Thyroid gland (tissue), 4 donors: ENCODE measurements around the gene PMIS2. TPM values are rescaled to one million over a fixed set of nuclear protein-coding genes. Genes with fewer than 3 reads are reported as not detected.

Source experiments
- DNase-seq, 2 donors: peaks; one replicate each; pipeline ENCODE4 v3.0.0-alpha.2; 2019
- H3K27ac ChIP-seq, 3 donors: fragments of 200-600 bp; sonication (generic); 1 replicate in 2 of 3; 2 replicates in 1 of 3; pipeline ENCODE4 v1.5.1; 2016 to 2019; ENCODE audit warnings: mild to moderate bottlenecking in 1 of 3, moderate library complexity in 1 of 3
- H3K27me3 ChIP-seq: fragments of 200-600 bp; sonication (generic); one replicate; pipeline ENCODE4 v1.5.1; 2019
- H3K36me3 ChIP-seq, 2 donors: fragments of 200-600 bp; sonication (generic); one replicate each; pipeline ENCODE4 v1.5.1; 2016 to 2019
- H3K4me1 ChIP-seq, 2 donors: fragments of 200-600 bp; sonication (generic); one replicate each; pipeline ENCODE4 v1.5.1; 2017 to 2019
- H3K4me3 ChIP-seq, 3 donors: fragments of 200-600 bp; sonication (generic); replicated peaks in 1 of 3; 1 replicate in 2 of 3; 2 replicates in 1 of 3; pipeline ENCODE4 v1.5.1; 2016; ENCODE audit warnings: mild to moderate bottlenecking in 1 of 3
- H3K9me3 ChIP-seq: fragments of 200-600 bp; sonication (generic); one replicate; pipeline ENCODE4 v1.5.1; 2017
- POLR2A ChIP-seq, 2 donors: fragments of 450-650 bp; IDR thresholded peaks; one replicate each; pipeline ENCODE4 v1.6.1; 2017; ENCODE audit warnings: antibody characterized with exemption in 2 of 2, mild to moderate bottlenecking in 2 of 2, moderate library complexity in 1 of 2
- WGBS, 2 donors: methylation state at CpG; one replicate each; pipeline ENCODE4 v1.1.5; 2017; 5-methylcytosine and 5-hydroxymethylcytosine counted together
- intact Hi-C: fragments of 100-400 bp; cut with DNase I; formaldehyde crosslinking; loops from one replicate; pipeline ENCODE4 v1.15.1; 2023
- total RNA-seq, 4 donors: library from RNA; depleted of rRNA; stranded (reverse); fragments of >200 nt; gene quantifications; one replicate each; pipeline ENCODE4 v1.2.3, GENCODE V29; 2016
- TF ChIP-seq, protein P1 (sequence below), 6 experiments: fragments of 200-600 bp in 3 of 6; fragments of 450-650 bp in 3 of 6; sonication (generic) in 3 of 6; IDR thresholded peaks; one replicate each; pipeline ENCODE4 v1.5.1; 2016 to 2019; ENCODE audit warnings: antibody characterized with exemption in 6 of 6, mild to moderate bottlenecking in 2 of 6, inconsistent platforms in 1 of 6, moderate library complexity in 1 of 6

Gene PMIS2
- total RNA-seq, 4 donors from 2014 or later = not detected

- no peaks in the 10 kb centered on the region for H3K9me3 ChIP-seq
- H3K4me3 ChIP-seq = no peak overlapping the region
- intact Hi-C loops = no loop called here
- H3K36me3 ChIP-seq = no peaks in the 10 kb centered on the region
- no peak overlapping the region for H3K27ac ChIP-seq
- DNase-seq = no peak
- H3K4me1 ChIP-seq = peaks cover 13 to 53% of the 10 kb centered on the region in 2 donors
- TF ChIP-seq, protein P1, sequence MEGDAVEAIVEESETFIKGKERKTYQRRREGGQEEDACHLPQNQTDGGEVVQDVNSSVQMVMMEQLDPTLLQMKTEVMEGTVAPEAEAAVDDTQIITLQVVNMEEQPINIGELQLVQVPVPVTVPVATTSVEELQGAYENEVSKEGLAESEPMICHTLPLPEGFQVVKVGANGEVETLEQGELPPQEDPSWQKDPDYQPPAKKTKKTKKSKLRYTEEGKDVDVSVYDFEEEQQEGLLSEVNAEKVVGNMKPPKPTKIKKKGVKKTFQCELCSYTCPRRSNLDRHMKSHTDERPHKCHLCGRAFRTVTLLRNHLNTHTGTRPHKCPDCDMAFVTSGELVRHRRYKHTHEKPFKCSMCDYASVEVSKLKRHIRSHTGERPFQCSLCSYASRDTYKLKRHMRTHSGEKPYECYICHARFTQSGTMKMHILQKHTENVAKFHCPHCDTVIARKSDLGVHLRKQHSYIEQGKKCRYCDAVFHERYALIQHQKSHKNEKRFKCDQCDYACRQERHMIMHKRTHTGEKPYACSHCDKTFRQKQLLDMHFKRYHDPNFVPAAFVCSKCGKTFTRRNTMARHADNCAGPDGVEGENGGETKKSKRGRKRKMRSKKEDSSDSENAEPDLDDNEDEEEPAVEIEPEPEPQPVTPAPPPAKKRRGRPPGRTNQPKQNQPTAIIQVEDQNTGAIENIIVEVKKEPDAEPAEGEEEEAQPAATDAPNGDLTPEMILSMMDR (IDR thresholded peaks at IDR 0.05) = no peak
- TF ChIP-seq POLR2A (IDR thresholded peaks at IDR 0.05) = no peak
- peaks cover 7% of the 10 kb centered on the region for H3K27me3 ChIP-seq
- WGBS, 2 donors = 86% methylated on average over 9 of the region's 9 CpGs
Observed at GRCh38 chr19:35556025-35556590, 29.9 kb upstream of the PMIS2 start.

GRCh38 chr19:35556846-35557538 lies 29.0 kb upstream of the PMIS2 start:
- Histone ChIP-seq H3K27me3 (peaks cover 7% of the 10 kb centered on the region), H3K4me3 (no peak overlapping the region)
- WGBS, 2 donors = 86 to 92% methylated on average over 15 to 16 of the region's 16 CpGs

DNA sequence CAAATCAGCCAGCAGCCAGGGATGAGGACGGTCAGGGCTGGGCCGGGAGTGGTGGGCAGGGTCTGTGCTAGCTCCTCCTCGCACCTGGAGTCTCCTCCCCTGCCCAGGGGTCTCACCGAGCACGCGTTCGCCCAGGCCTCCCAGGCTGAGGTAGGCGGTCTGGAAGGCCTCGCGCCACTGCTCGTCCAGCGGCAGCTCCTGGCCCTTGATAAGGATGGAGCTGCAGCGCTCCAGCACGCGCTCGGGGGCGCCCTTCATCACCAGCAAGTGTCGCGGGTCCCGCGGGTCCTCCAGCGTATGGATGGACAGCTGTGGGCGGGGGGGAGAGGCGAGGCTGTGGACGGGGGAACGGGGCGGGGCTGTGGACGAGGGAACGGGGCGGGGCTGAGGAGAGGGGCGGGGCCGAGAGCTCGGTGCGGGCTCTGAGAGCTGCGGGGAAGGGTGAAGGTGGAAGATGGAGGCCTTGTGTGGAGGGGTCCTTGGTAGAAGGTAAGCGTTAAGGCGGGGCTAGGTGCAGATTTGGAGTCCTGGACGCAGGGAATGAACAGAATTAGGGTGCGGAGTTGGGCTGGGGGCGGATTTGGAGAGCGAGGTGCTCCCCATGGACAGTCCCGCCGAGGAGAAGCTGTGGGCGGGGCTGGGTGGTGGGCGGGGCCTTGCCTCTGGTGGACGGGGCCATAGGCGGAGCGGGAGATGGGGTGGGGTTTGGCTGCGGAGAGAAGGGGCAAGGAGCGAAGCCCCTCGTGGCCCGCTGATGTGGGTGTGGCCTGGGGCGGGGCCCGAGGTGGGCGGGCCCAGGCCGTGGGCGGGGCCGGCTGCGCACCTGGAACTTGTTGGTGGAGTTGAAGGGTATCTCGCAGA lies 28.2 kb upstream of the PMIS2 start:
- no peak overlapping the region for H3K27ac ChIP-seq
- 7 to 10% methylated on average over 37 to 49 of the region's 60 CpGs for WGBS, 2 donors
- H3K36me3 ChIP-seq = no peaks in the 10 kb centered on the region
- peak; percentile 62 to 75 for DNase-seq
- H3K9me3 ChIP-seq = no peaks in the 10 kb centered on the region
- peaks cover 6 to 38% of the 10 kb centered on the region in 2 donors for H3K4me1 ChIP-seq
- no peak for TF ChIP-seq POLR2A (IDR thresholded peaks at IDR 0.05)
- TF ChIP-seq, protein P1 (IDR thresholded peaks at IDR 0.05) = no peak
- peak overlapping the region in 1 of 3 donors; percentile 11 for H3K4me3 ChIP-seq
- peaks cover 7% of the 10 kb centered on the region for H3K27me3 ChIP-seq
- intact Hi-C loops = no loop called here

More at GRCh38 chr19:35556846-35557538, 29.0 kb upstream of the PMIS2 start:
- intact Hi-C loops = no loop called here
- TF ChIP-seq POLR2A (IDR thresholded peaks at IDR 0.05) = no peak
- TF ChIP-seq, protein P1 (IDR thresholded peaks at IDR 0.05) = no peak
- H3K9me3 ChIP-seq = no peaks in the 10 kb centered on the region
- no peak overlapping the region for H3K27ac ChIP-seq
- no peak for DNase-seq
- H3K4me1 ChIP-seq = peaks cover 6 to 45% of the 10 kb centered on the region in 2 donors
- no peaks in the 10 kb centered on the region for H3K36me3 ChIP-seq

DNA sequence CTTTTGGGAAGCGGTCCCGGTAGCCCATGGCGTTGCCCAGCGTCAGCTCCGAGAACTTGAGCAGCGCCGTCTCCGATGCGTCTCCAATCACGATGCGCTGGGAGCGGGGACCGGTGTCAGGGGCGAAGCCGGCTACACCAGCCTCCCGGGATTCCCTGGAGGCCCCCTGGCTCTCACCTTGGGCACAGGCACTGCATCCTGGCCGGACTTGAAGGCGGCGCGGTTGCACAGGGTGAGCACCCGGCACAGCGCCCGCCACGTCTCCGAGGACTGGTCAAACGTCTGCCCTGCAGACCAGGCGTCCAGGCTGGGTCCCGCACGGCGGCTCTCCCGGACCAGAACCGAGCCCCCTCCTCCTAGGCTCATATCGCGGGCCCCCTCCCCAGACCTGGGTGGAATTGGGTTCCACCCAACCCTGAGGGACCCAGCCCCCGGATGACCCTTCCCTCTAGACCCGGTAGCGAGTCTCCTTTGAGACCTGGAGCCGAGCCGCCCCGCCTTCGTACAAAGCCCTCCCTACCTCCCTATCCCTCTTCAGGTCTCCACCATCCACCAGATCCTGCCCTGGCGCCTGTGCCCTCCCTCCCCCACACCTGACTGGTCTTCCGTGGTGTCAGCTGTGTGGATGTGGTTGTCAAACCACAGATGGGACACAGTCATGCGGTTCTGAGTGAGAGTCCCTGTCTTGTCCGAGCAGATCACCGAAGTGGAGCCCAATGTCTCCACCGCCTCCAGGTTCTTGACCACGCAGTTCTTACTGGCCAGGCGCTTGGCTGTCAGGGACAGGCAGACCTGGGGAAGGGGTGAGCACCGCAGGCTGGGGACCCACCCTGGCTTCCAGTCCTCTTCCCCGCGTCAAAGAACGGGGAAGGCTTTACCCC lies 27.3 kb upstream of the PMIS2 start:
- H3K4me1 ChIP-seq = peaks cover 6 to 34% of the 10 kb centered on the region in 2 donors
- 53 to 66% methylated on average over 18 to 26 of the region's 53 CpGs for WGBS, 2 donors
- intact Hi-C loops = no loop called here
- peak overlapping the region in 1 of 3 donors; percentile 11 for H3K4me3 ChIP-seq
- peaks cover 7% of the 10 kb centered on the region for H3K27me3 ChIP-seq
- DNase-seq = no peak
- no peaks in the 10 kb centered on the region for H3K9me3 ChIP-seq
- TF ChIP-seq, protein P1 (IDR thresholded peaks at IDR 0.05) = no peak
- no peak for TF ChIP-seq POLR2A (IDR thresholded peaks at IDR 0.05)
- H3K27ac ChIP-seq = no peak overlapping the region
- no peaks in the 10 kb centered on the region for H3K36me3 ChIP-seq
